GM18868 (cell line): ENCODE results near the gene RPL23.

Experiments used
- ATAC-seq: cut with Tn5 transposase; IDR thresholded peaks from one replicate; pipeline ENCODE4 v1.9.1; 2021; ENCODE audit warnings: mild to moderate bottlenecking, moderate library complexity; ENCODE audit not compliant: unreplicated experiment

RPL23 gene

GRCh38 chr17:38853292-38854219 is at the start of gene RPL23:
Gene RPL23 (minus strand): TSS chr17:38853721. CDS start chr17:38853710, 11 bp downstream.
- ATAC-seq: peak; percentile 87

GRCh38 chr17:38900978-38901656 is 47.6 kb upstream of the RPL23 start:
- ATAC-seq: no peak

DNA sequence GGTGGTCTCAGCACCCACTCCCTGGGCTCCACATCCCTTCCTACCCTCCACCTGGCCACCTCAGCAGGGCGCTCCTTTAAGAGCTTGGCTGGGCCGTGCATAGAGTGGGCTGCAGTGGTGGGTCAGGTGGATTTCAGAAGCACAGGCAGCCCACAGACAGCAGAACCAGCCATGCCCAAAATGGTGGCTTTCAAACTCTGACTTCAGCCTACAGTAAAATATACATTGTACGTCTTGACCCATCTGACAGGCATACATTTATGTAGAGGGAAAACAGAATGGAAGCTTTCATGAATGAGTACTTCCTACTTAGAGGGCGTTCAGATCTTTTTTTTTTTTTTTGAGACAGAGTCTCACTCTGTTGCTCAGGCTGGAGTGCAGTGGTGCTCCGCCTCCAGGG is 45.9 kb upstream of the RPL23 start:
- no peak for ATAC-seq

GRCh38 chr17:38898812-38899348 is 45.4 kb upstream of the RPL23 start:
- ATAC-seq: peak; percentile 74

GRCh38 chr17:38898291-38898679 is 44.8 kb upstream of the RPL23 start:
- ATAC-seq: no peak

GRCh38 chr17:38897671-38898290 is 44.3 kb upstream of the RPL23 start:
- ATAC-seq: no peak

DNA sequence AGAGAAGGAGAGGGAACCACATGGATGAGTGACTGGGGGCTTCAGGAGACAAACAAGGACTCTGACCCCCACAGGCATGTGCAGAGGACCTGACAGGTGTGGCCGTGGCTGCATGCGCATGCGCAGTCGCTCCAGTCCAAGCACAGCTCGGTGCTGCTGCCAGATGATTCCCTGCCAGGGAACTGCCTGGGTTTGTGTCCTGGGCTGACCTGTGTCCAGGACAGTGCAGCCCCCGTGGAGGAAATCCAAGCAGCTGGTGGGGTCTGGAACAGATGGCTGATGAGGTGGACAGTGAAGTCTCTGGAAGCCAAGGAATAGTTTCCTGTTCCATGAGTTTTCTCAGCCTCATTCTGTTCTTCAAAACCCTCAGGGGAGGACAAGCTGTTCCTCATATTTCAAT is 43.7 kb upstream of the RPL23 start:
- no peak for ATAC-seq

DNA sequence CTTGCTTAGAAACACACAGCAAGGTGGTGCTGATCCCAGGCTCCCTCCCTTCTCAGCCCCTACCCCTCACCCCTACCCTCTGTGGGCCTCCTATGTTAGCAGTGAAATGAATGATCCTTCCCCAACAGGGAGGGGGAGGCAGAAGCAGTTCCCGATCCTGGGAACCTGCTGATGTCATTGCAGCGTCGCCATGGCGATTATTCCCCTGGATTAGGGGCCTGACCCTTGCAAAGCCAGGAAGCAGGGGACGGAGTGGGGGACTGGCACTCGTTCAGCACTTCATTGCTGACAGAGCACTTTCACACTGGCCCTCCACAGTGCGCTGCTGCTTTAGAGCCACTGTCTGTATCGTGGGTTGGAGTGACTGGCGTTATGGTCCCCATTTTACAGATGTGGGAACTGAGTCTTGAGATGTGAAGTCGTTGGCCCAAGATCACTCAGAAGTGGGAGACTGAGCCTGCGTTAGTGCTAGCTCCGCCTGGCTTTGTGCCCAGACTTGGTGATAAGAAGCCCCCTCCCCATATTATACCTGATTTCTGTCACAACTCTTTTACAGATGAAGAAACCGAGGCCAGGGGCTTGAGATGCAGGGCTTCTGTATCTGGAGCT is 42.9 kb upstream of the RPL23 start:
- no peak for ATAC-seq

GRCh38 chr17:38894276-38894675 is 40.8 kb upstream of the RPL23 start:
- ATAC-seq: no peak

DNA sequence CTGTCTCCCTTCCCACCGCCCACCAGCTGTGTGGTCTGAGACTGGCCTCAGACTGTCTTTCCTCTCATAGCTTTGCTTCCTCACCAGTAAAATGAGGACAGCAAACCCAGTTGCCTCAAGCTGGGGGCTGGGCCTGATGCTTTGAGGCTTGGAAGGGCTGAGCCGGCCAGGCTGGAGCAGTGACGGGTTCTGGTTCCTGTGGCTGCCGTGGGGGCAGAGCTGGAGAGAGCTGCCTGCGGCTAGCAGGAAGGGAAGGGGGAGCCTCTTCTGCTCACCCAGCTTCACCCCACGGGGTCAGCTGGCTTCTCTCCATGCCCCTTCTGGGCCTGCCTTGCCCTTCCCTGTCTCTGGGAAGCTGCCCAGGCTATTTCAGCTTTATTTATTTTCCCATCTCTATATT is 40.1 kb upstream of the RPL23 start:
- no peak for ATAC-seq

GRCh38 chr17:38893113-38893512 is 39.6 kb upstream of the RPL23 start:
- ATAC-seq: no peak

DNA sequence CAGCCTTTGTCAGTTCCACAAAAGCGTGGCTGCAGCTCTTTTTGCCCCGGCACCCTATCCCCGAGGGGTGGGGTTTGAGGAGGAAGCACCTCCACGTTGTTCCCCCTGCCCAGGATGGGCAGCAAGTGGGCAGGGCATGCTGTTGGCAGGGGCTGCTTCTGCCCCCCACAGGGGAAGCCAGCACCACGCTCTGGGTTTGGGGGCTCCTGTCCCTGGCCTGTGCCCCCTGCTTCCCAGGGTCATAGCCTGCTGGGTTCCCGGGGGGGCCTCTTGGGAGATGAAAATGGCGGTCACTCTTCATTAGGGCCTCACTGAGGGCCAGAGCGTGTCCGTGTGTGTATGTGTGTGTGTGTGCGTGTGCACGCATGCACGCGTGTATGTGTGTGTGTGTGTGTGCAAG is 39.1 kb upstream of the RPL23 start:
- no peak for ATAC-seq

GRCh38 chr17:38892083-38892482 is 38.6 kb upstream of the RPL23 start:
- no peak for ATAC-seq

GRCh38 chr17:38891441-38891840 is 37.9 kb upstream of the RPL23 start:
- no peak for ATAC-seq

- no peak for ATAC-seq
Observed at GRCh38 chr17:38890410-38890746, 36.9 kb upstream of the RPL23 start.

DNA sequence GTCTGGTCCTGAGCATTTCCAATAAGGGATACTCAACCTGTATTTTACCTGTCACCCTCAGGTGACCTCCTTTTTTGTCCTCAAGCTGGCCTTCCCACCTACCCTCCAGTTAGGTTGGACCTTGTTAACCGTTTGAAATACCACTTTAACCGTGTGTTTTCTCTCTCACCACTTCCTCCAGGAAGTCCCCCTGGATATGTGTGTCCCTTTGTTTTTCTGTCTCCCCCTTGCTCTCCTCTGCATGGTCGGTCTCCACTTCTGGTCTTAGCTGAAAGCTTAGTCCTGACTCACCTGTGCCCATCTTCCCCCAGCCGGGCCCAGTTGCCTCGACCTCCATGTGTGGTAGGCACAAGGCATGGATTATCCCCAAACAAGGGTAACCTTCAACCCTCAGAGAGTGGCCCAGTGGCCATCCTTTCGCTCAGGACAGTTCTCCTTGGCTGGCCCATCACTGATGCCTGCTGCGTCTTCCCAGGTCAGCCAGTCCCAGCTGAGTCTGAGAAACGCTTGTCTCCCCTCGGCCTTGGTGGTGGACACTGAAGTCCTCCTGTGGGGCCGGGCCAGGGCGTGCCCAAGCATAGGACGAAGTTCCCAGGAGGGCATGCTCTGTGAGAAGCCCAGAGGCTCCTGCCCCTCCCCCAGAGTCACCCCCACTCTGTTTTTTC is 36.4 kb upstream of the RPL23 start:
- no peak for ATAC-seq

DNA sequence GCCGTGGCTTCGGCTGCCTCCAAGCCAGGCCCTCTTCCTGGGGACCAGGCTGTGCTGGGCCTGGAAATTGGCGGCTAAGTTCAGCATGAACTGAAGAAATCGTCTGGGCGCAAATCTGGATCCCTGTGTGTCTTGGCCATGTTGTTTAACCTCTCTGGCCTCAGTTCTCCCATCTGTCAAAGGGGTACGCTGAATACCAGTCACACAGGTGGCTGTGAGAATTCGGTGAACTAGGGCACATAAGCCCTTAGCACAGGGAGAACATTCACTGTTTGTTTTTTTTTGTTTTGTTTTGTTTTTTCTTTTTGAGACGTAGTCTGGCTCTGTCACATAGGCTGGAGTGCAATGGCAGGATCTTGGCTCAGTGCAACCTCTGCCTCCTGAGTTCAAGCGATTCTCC is 35.3 kb upstream of the RPL23 start:
- no peak for ATAC-seq

DNA sequence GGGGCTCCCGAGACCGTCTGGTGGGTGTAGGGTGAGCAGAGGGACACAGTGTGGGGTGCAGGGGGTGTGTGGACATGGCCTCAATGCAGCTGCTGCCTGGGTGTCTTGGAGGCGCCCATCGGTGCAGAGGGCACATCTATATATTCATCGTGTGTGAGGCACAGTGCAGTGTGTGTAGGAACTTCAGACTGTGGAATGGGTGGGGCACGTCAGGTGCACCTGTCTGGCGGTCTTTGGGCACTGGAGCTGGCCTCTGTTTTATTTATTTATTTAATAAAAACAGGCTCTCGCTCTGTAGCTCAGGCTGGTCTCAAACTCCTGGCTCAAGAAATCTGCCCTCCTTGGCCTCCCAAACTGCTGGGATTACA is 33.1 kb upstream of the RPL23 start:
- ATAC-seq: no peak

DNA sequence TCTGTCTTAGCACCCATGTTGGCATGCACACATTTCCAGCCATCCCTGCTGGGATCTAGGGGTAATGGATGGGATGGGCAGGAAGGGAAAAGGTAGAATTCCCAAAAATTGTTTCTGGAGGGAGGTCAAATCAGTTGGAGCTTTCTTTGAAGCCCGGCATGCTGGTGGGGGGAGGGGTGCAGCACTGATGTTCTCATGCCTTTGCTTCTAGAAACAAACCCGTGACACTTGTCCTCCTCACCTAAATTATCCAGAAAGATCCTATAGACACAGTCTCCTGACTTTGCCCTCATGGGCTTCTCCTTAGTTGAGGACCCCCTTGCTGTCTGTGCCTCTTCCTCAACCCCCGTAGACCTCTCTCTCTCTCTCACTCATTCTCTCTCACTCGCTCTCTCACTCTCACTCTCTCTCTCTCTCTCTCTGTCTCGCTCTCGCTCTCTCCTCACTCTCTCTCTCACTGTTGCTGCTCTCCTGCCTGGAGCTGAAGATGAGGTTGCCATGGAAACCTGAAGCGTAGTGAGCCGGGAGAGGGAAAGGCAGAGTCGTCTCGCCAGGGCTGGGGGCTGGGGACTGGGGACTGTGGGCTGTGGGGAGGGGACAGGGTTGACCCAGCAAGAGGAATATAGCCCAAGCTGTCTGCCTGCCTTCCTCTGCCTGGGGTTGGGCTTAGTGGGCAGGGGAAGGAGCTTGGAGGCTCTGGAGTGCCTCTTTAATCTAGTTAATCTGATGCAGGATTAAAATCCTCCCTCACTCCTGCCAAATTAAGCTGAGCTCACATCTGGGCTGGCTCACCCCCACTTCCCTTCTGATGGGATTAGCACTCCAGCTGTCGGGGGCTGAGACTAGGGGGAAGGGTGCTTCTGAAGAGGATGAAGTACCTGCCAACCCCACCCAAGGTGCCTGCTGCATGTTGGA is 32.5 kb upstream of the RPL23 start:
- no peak for ATAC-seq
